Measurements from ENCODE around the gene FGF9.

GRCh38 chr13:21752501-21752900, 81.6 kb downstream of the FGF9 start:
- TF ChIP-seq CTCF (IDR thresholded peaks at IDR 0.05 in 2 of 3, conservative IDR thresholded peaks at IDR 0.05 in 1 of 3; ENCODE audit: control insufficient read depth in 2 of 3, extremely low read depth in 1 of 3, insufficient read depth in 1 of 3, low read depth in 3 of 3, low read length in 3 of 3) (no peak), NR2F1 (conservative IDR thresholded peaks at IDR 0.05) (no peak), CHD1 (IDR thresholded peaks at IDR 0.05; ENCODE audit: low read depth, low read length) (no peak), ZBTB33 (IDR thresholded peaks at IDR 0.05) (no peak), BRCA1 (IDR thresholded peaks at IDR 0.05; ENCODE audit: low read depth, low read length) (no peak), POLR2AphosphoS5 (IDR thresholded peaks at IDR 0.05; ENCODE audit: low read length) (no peak), RAD21 (IDR thresholded peaks at IDR 0.05; ENCODE audit: insufficient read depth, low read depth, low read length) (no peak), PBX3 (IDR thresholded peaks at IDR 0.05; ENCODE audit: insufficient replicate concordance, low read depth, low read length) (no peak)

All from GM12878 (cell line).